ENCODE data around the gene DHX36.
A peak's percentile ranks its signal among the peaks of the same experiment; 100 is the strongest.

Gene DHX36, protein sequence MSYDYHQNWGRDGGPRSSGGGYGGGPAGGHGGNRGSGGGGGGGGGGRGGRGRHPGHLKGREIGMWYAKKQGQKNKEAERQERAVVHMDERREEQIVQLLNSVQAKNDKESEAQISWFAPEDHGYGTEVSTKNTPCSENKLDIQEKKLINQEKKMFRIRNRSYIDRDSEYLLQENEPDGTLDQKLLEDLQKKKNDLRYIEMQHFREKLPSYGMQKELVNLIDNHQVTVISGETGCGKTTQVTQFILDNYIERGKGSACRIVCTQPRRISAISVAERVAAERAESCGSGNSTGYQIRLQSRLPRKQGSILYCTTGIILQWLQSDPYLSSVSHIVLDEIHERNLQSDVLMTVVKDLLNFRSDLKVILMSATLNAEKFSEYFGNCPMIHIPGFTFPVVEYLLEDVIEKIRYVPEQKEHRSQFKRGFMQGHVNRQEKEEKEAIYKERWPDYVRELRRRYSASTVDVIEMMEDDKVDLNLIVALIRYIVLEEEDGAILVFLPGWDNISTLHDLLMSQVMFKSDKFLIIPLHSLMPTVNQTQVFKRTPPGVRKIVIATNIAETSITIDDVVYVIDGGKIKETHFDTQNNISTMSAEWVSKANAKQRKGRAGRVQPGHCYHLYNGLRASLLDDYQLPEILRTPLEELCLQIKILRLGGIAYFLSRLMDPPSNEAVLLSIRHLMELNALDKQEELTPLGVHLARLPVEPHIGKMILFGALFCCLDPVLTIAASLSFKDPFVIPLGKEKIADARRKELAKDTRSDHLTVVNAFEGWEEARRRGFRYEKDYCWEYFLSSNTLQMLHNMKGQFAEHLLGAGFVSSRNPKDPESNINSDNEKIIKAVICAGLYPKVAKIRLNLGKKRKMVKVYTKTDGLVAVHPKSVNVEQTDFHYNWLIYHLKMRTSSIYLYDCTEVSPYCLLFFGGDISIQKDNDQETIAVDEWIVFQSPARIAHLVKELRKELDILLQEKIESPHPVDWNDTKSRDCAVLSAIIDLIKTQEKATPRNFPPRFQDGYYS

DNA sequence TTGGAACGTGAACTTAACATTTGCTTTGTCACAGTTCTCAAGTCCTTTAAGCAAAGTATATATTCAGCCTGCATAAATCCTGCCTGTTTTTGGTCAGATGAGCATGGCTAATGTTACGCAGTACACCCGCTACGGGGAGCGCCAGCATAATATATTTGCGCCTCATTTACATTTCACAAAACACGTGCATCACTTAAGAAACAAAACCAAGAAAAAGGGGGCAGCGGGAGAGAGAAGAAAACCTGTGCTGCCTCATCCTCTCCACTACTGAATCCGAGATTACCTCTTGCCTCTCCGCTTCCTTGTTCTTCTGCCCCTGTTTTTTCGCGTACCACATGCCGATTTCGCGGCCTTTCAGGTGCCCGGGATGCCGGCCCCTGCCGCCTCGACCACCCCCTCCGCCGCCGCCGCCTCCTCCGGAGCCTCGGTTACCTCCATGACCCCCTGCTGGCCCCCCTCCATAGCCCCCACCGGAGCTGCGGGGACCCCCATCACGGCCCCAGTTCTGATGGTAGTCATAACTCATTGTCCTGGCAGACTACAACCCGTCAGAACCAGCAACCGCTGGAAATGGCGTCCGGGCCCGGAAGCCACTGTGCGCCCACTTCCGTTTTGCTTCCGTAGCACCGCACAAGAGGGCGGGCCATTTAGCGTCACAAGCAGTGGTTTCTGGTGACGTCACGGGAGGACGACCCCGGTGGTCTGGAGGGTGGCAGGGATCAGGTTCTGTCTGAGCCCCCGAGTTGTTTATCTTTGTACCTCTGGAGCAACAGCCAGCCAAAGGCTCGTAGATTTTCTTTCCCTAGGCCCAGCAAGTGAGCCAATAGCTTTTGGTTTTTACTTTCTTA lies at the start of gene DHX36:
TSS of gene DHX36 (minus strand) at position 597 of the 848 bp plus-strand sequence. CDS start at position 526, 71 bp downstream.
- peak within 1 kb of the TSS; percentile 63 for H3K4me3 ChIP-seq (ENCODE audit: low read depth, low read length)
- TF ChIP-seq, protein P1, sequence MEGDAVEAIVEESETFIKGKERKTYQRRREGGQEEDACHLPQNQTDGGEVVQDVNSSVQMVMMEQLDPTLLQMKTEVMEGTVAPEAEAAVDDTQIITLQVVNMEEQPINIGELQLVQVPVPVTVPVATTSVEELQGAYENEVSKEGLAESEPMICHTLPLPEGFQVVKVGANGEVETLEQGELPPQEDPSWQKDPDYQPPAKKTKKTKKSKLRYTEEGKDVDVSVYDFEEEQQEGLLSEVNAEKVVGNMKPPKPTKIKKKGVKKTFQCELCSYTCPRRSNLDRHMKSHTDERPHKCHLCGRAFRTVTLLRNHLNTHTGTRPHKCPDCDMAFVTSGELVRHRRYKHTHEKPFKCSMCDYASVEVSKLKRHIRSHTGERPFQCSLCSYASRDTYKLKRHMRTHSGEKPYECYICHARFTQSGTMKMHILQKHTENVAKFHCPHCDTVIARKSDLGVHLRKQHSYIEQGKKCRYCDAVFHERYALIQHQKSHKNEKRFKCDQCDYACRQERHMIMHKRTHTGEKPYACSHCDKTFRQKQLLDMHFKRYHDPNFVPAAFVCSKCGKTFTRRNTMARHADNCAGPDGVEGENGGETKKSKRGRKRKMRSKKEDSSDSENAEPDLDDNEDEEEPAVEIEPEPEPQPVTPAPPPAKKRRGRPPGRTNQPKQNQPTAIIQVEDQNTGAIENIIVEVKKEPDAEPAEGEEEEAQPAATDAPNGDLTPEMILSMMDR (IDR thresholded peaks at IDR 0.05; ENCODE audit: control insufficient read depth, extremely low read depth, insufficient read depth): peak; percentile 49
- peak; percentile 63 for DNase-seq (ENCODE audit: low read depth)

DNA sequence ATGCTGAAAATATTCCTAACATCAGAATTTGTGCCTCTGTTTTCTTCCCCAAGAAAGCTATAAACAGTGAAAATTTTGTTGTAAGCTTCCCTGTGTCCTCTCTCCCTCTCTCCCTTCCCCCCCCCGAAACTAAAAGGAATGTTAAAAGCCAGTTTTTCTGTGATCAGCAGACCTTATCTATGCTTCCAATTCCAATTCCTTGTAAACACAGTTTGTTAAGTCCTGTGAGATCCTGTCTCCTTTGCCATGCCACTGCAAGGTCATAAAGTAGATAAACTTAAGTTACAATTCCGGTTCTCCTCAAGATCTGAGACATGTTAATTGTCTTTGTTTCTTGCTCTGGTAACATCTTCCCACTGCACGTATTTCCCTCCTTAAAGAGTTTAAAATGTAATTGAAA lies 42.9 kb upstream of the DHX36 start:
- DNase-seq (ENCODE audit: low read depth): no peak
- TF ChIP-seq, protein P1 (IDR thresholded peaks at IDR 0.05; ENCODE audit: control insufficient read depth, extremely low read depth, insufficient read depth): no peak
- no peak overlapping the region for H3K4me3 ChIP-seq (ENCODE audit: low read depth, low read length)

DNA sequence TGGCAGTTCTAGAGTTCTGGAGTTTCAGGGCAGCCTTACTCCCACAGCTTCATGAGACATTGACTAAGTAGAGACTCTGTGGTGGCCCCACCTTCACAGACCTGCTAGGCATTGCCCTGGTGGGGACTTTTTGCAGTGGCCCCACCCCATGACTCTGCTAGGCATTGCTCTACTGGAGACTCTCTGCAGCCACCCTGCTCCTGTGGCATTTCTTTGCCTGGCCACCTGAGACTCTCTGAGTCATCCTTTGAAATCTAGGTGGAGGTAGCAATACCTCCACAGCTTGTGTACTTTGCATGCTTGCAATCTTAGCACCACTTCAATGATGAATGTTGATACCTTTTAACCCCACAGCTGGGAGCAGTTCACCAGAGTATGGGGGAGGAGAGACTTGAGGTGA lies 40.6 kb upstream of the DHX36 start:
- TF ChIP-seq, protein P1 (IDR thresholded peaks at IDR 0.05; ENCODE audit: control insufficient read depth, extremely low read depth, insufficient read depth): no peak
- no peak overlapping the region for H3K4me3 ChIP-seq (ENCODE audit: low read depth, low read length)
- DNase-seq (ENCODE audit: low read depth): no peak

DNA sequence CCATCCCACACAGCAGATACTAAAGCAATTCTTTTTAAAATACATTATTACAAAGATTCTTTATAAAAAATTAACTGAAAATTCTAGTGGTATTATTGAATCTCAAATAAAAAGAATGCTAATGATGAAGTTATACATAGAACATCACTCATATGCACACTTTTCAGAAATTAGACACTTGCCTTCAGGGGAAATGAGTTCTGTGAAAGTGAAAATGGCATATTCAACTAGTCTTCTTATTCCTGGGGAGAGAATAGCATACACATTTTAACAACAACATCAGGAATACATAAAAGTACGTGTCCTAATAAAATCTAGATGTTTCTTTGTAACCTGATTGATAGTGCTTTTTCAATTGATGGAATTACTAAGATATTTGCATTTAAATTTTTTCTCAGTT lies 36.8 kb upstream of the DHX36 start:
- no peak overlapping the region for H3K4me3 ChIP-seq (ENCODE audit: low read depth, low read length)

DNA sequence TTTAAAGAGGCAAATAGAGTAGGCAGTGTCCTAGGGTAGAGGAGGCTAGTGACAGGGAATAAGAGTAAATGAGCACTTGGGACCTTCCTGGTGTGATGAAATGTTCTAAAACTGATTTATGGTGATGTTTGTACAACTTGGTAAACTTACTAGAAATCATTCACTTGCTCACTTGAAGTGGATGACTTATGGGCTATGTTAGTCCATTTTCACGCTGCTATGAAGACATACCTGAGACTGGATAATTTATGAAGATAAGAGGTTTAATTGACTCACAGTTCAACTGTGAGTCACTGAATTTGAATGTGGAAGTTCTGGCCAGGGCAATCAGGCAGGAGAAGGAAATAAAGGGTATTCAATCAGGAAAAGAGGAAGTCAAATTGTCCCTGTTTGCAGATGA lies 31.7 kb upstream of the DHX36 start:
- H3K4me3 ChIP-seq (ENCODE audit: low read depth, low read length): no peak overlapping the region
- TF ChIP-seq, protein P1 (IDR thresholded peaks at IDR 0.05; ENCODE audit: control insufficient read depth, extremely low read depth, insufficient read depth): no peak
- DNase-seq (ENCODE audit: low read depth): no peak

More for the DNA sequence above, 36.8 kb upstream of the DHX36 start:
- TF ChIP-seq, protein P1 (IDR thresholded peaks at IDR 0.05; ENCODE audit: control insufficient read depth, extremely low read depth, insufficient read depth): no peak
- no peak for DNase-seq (ENCODE audit: low read depth)

DNA sequence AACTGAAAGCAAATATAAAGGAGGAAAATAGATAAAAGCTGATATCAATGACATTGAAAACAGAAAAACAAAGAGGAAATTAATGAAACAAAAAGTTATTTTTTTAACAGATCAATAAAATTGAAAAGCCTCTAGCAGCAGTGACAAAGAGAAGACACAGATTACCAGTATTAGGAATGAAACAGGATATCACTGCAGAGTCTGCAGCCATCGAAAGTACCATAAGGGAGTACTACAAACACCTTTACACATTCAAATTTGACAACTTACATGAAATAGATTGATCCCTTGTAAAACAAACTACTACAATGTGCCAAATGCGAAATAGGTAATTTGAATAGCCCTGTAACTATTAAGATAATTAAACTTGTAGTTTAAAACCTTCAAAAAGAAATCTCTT lies 24.9 kb upstream of the DHX36 start:
- TF ChIP-seq, protein P1 (IDR thresholded peaks at IDR 0.05; ENCODE audit: control insufficient read depth, extremely low read depth, insufficient read depth): no peak
- no peak overlapping the region for H3K4me3 ChIP-seq (ENCODE audit: low read depth, low read length)
- no peak for DNase-seq (ENCODE audit: low read depth)

All from LNCaP clone FGC (cell line).